ENCODE data around the gene TYW1.
A peak's percentile ranks its signal among the peaks of the same experiment; 100 is the strongest.
"Not testable (repeated sequence)": the region's sequence is repeated elsewhere in the genome, so short reads cannot be mapped to it uniquely, and the experiment has no call there.

Gene TYW1

GRCh38 chr7:66994051-66994450 is 2.6 kb upstream of the TYW1 start:
- DNase-seq (ENCODE audit: low read depth, low spot score) = not testable (repeated sequence)

- DNase-seq (ENCODE audit: low read depth, low spot score) = not testable (repeated sequence)
Observed at GRCh38 chr7:66994691-66995049, 2.0 kb upstream of the TYW1 start.

GRCh38 chr7:66995050-66995776 is 1.4 kb upstream of the TYW1 start, which contains the start of gene SBDS:
Gene SBDS (minus strand): TSS chr7:66995586. CDS start chr7:66995417, 169 bp downstream.
- DNase-seq (ENCODE audit: low read depth, low spot score) = peak; percentile 83

GRCh38 chr7:67000601-67001258 is 4.1 kb downstream of the TYW1 start:
- not testable (repeated sequence) for DNase-seq (ENCODE audit: low read depth, low spot score)

- DNase-seq (ENCODE audit: low read depth, low spot score) = not testable (repeated sequence)
Observed at GRCh38 chr7:67004145-67004544, 7.5 kb downstream of the TYW1 start.

GRCh38 chr7:67006965-67007364 is 10.3 kb downstream of the TYW1 start:
- DNase-seq (ENCODE audit: low read depth, low spot score) = no peak

GRCh38 chr7:67008260-67008659 is 11.6 kb downstream of the TYW1 start:
- DNase-seq (ENCODE audit: low read depth, low spot score) = no peak

GRCh38 chr7:67009677-67010076 is 13.0 kb downstream of the TYW1 start:
- not testable (repeated sequence) for DNase-seq (ENCODE audit: low read depth, low spot score)

- DNase-seq (ENCODE audit: low read depth, low spot score) = not testable (repeated sequence)
Observed at GRCh38 chr7:67014076-67014622, 17.5 kb downstream of the TYW1 start.

GRCh38 chr7:67017971-67018370 is 21.3 kb downstream of the TYW1 start:
- not testable (repeated sequence) for DNase-seq (ENCODE audit: low read depth, low spot score)

GRCh38 chr7:67018940-67019339 is 22.3 kb downstream of the TYW1 start:
- no peak for DNase-seq (ENCODE audit: low read depth, low spot score)

- no peak for DNase-seq (ENCODE audit: low read depth, low spot score)
Observed at GRCh38 chr7:67019562-67020390, 23.1 kb downstream of the TYW1 start.

GRCh38 chr7:67021260-67021659 is 24.6 kb downstream of the TYW1 start:
- DNase-seq (ENCODE audit: low read depth, low spot score) = no peak

- no peak for DNase-seq (ENCODE audit: low read depth, low spot score)
Observed at GRCh38 chr7:67022511-67022910, 25.9 kb downstream of the TYW1 start.

GRCh38 chr7:67025459-67025858 is 28.8 kb downstream of the TYW1 start:
- not testable (repeated sequence) for DNase-seq (ENCODE audit: low read depth, low spot score)

GRCh38 chr7:67031685-67032084 is 35.1 kb downstream of the TYW1 start:
- not testable (repeated sequence) for DNase-seq (ENCODE audit: low read depth, low spot score)

- no peak for DNase-seq (ENCODE audit: low read depth, low spot score)
Observed at GRCh38 chr7:67033251-67033650, 36.6 kb downstream of the TYW1 start.

GRCh38 chr7:67036432-67037395 is 40.1 kb downstream of the TYW1 start:
- not testable (repeated sequence) for DNase-seq (ENCODE audit: low read depth, low spot score)

- not testable (repeated sequence) for DNase-seq (ENCODE audit: low read depth, low spot score)
Observed at GRCh38 chr7:67040832-67041231, 44.2 kb downstream of the TYW1 start.

- DNase-seq (ENCODE audit: low read depth, low spot score) = not testable (repeated sequence)
Observed at GRCh38 chr7:67042781-67043558, 46.3 kb downstream of the TYW1 start.
